Thyroid gland (tissue), 4 donors: Measurements from ENCODE around the gene C9orf72. TPM values are rescaled to one million over a fixed set of nuclear protein-coding genes. Genes with fewer than 3 reads are reported as not detected.

ENCODE experiments used
- DNase-seq, 2 donors: peaks; one replicate each; pipeline ENCODE4 v3.0.0-alpha.2; 2019
- H3K27ac ChIP-seq, 3 donors: fragments of 200-600 bp; sonication (generic); 1 replicate in 2 of 3; 2 replicates in 1 of 3; pipeline ENCODE4 v1.5.1; 2016 to 2019; ENCODE audit warnings: mild to moderate bottlenecking in 1 of 3, moderate library complexity in 1 of 3
- H3K27me3 ChIP-seq: fragments of 200-600 bp; sonication (generic); one replicate; pipeline ENCODE4 v1.5.1; 2019
- H3K36me3 ChIP-seq, 2 donors: fragments of 200-600 bp; sonication (generic); one replicate each; pipeline ENCODE4 v1.5.1; 2016 to 2019
- H3K4me1 ChIP-seq, 2 donors: fragments of 200-600 bp; sonication (generic); one replicate each; pipeline ENCODE4 v1.5.1; 2017 to 2019
- H3K4me3 ChIP-seq, 3 donors: fragments of 200-600 bp; sonication (generic); replicated peaks in 1 of 3; 1 replicate in 2 of 3; 2 replicates in 1 of 3; pipeline ENCODE4 v1.5.1; 2016; ENCODE audit warnings: mild to moderate bottlenecking in 1 of 3
- H3K9me3 ChIP-seq: fragments of 200-600 bp; sonication (generic); one replicate; pipeline ENCODE4 v1.5.1; 2017
- POLR2A ChIP-seq, 2 donors: fragments of 450-650 bp; IDR thresholded peaks; one replicate each; pipeline ENCODE4 v1.6.1; 2017; ENCODE audit warnings: antibody characterized with exemption in 2 of 2, mild to moderate bottlenecking in 2 of 2, moderate library complexity in 1 of 2
- whole genome bisulfite sequencing, 2 donors: methylation state at CpG; one replicate each; pipeline ENCODE4 v1.1.5; 2017; 5-methylcytosine and 5-hydroxymethylcytosine counted together
- intact Hi-C: fragments of 100-400 bp; cut with DNase I; formaldehyde crosslinking; loops from one replicate; pipeline ENCODE4 v1.15.1; 2023
- total RNA-seq, 4 donors: library from RNA; depleted of rRNA; stranded (reverse); fragments of >200 nt; gene quantifications; one replicate each; pipeline ENCODE4 v1.2.3, GENCODE V29; 2016
- TF ChIP-seq, protein P1 (sequence below), 6 experiments: fragments of 200-600 bp in 3 of 6; fragments of 450-650 bp in 3 of 6; sonication (generic) in 3 of 6; IDR thresholded peaks; one replicate each; pipeline ENCODE4 v1.5.1; 2016 to 2019; ENCODE audit warnings: antibody characterized with exemption in 6 of 6, mild to moderate bottlenecking in 2 of 6, inconsistent platforms in 1 of 6, moderate library complexity in 1 of 6

Gene C9orf72
- total RNA-seq, 4 donors from 2014 or later, result 26.1 to 58.0 (median 49.5) TPM

DNA sequence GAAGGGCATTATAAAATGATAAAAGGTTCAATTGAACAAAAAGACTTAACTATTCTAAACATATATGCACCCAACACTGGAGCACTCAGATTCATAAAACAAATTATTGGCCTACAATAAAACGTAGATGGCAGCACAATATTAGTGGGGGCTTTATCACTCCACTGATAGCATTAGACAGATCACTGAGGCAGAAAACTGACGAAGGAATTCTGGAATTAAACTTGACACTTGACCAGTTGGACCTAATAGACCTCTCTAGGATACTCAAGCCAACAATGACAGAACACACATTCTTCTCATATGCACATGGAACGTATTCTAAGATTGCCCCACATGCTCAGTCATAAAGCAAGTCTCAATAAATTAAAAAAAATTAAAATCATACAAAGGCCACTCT is 18.4 kb upstream of the C9orf72 start:
- H3K9me3 ChIP-seq, result no peaks in the 10 kb centered on the region

DNA sequence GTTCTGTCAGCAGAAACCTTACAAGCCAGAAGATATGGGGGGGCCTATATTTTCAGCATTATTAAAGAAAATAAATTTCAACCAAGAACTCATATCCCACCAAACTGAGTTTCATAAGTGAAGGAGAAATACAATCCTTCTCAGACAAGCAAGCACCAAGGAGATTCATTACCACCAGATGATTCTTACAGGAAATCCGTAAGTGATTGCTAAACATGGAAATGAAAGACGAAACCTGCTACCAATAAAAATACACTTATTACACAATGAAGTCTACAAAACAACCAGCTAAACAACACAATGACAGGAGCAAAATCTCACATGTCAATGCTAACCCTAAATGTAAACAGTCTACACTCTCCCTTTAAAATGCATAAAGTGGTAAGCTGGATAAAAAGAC is 17.8 kb upstream of the C9orf72 start:
- H3K36me3 ChIP-seq, result no peaks in the 10 kb centered on the region
- H3K27ac ChIP-seq, result no peak overlapping the region
- intact Hi-C loops, result no loop called here

More for the DNA sequence above, 18.4 kb upstream of the C9orf72 start:
- TF ChIP-seq POLR2A (IDR thresholded peaks at IDR 0.05), result no peak
- Histone ChIP-seq H3K4me1 (no peaks in the 10 kb centered on the region), H3K36me3 (no peaks in the 10 kb centered on the region), H3K27me3 (no peaks in the 10 kb centered on the region), H3K4me3 (no peak overlapping the region), H3K27ac (no peak overlapping the region)
- DNase-seq, result no peak
- intact Hi-C loops, result no loop called here
- WGBS, 2 donors, result 70 to 84% methylated on average over 3 of the region's 3 CpGs

DNA sequence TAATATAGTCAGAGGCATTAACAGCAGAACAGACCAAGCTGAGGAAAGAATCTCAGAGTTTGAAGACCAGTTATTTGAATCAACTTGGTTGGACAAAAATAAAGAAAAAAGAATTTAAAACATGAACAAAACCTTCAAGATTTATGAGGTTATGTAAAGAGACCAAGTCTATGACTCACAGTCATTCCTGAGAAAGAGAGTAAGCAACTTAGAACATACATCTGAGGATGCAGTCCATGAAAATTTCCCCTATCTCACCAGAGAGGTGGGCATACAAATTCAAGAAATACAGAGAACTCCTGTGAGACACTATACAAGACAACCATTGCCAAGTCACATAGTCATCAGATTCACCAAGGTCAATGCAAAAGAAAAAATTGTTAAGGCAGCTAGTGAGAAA is 17.4 kb upstream of the C9orf72 start:
- intact Hi-C loops, result no loop called here
- DNase-seq, result no peak
- H3K27me3 ChIP-seq, result no peaks in the 10 kb centered on the region
- TF ChIP-seq POLR2A (IDR thresholded peaks at IDR 0.05), result no peak
- TF ChIP-seq, protein P1, sequence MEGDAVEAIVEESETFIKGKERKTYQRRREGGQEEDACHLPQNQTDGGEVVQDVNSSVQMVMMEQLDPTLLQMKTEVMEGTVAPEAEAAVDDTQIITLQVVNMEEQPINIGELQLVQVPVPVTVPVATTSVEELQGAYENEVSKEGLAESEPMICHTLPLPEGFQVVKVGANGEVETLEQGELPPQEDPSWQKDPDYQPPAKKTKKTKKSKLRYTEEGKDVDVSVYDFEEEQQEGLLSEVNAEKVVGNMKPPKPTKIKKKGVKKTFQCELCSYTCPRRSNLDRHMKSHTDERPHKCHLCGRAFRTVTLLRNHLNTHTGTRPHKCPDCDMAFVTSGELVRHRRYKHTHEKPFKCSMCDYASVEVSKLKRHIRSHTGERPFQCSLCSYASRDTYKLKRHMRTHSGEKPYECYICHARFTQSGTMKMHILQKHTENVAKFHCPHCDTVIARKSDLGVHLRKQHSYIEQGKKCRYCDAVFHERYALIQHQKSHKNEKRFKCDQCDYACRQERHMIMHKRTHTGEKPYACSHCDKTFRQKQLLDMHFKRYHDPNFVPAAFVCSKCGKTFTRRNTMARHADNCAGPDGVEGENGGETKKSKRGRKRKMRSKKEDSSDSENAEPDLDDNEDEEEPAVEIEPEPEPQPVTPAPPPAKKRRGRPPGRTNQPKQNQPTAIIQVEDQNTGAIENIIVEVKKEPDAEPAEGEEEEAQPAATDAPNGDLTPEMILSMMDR (IDR thresholded peaks at IDR 0.05), result no peak
- H3K4me3 ChIP-seq, result no peak overlapping the region
- no peaks in the 10 kb centered on the region for H3K9me3 ChIP-seq
- H3K27ac ChIP-seq, result no peak overlapping the region
- no peaks in the 10 kb centered on the region for H3K4me1 ChIP-seq
- no peaks in the 10 kb centered on the region for H3K36me3 ChIP-seq

More for the DNA sequence above, 17.8 kb upstream of the C9orf72 start:
- H3K9me3 ChIP-seq, result no peaks in the 10 kb centered on the region
- H3K4me1 ChIP-seq, result no peaks in the 10 kb centered on the region
- DNase-seq, result no peak
- WGBS, 2 donors, result 90 to 95% methylated on average over 2 of the region's 2 CpGs
- no peaks in the 10 kb centered on the region for H3K27me3 ChIP-seq
- TF ChIP-seq, protein P1 (IDR thresholded peaks at IDR 0.05), result no peak
- TF ChIP-seq POLR2A (IDR thresholded peaks at IDR 0.05), result no peak
- H3K4me3 ChIP-seq, result no peak overlapping the region

DNA sequence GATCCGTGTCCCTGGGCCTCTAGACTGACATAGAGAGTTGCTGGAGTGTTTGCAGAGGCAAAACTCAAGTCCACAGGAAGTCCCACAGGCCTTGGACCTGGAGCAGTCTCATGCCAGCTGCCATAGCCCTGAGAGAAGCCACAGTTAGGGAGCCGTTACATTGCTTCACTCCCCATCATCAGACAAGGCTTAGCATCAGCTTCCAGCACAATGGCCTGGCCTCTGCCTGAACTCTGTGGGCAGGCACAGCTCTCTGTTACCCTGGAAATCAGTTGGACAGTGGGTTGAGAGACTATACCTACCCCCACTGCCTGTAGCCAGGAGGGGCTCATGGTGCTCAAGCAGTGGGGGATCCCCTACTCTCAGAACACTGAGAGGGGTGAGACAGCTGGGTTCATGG is 16.2 kb upstream of the C9orf72 start:
- Histone ChIP-seq H3K9me3 (no peaks in the 10 kb centered on the region), H3K27me3 (no peaks in the 10 kb centered on the region), H3K27ac (no peak overlapping the region), H3K4me3 (no peak overlapping the region), H3K4me1 (no peaks in the 10 kb centered on the region), H3K36me3 (no peaks in the 10 kb centered on the region)
- 90 to 100% methylated on average over 1 of the region's 2 CpGs for WGBS, 2 donors
- DNase-seq, result no peak
- TF ChIP-seq, protein P1 (IDR thresholded peaks at IDR 0.05), result no peak
- no peak for TF ChIP-seq POLR2A (IDR thresholded peaks at IDR 0.05)
- intact Hi-C loops, result no loop called here

DNA sequence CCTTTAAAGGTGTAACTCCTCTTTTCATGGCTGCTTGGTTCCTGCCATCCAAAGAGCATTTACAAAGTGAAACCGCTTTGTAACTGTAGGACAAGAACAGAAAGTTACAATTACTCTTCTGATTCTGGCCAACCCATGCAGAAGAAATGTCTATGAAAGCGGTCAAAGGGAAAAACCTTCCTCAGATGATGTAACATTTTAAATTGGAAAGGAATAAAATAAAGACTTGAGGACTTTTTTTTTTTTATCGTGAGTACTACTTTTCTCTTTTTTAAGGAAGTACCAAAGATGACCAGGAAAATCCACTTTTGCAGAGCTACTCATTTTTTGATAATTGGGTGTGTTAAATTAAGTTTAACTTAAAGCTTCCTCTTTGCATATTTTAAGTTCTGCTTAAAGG is 13.0 kb upstream of the C9orf72 start:
- H3K27me3 ChIP-seq, result no peaks in the 10 kb centered on the region
- H3K4me1 ChIP-seq, result no peaks in the 10 kb centered on the region
- no peak overlapping the region for H3K27ac ChIP-seq
- H3K36me3 ChIP-seq, result no peaks in the 10 kb centered on the region
- no peak for DNase-seq
- intact Hi-C loops, result no loop called here
- H3K9me3 ChIP-seq, result no peaks in the 10 kb centered on the region
- H3K4me3 ChIP-seq, result no peak overlapping the region
- 84 to 89% methylated on average over 3 of the region's 3 CpGs for WGBS, 2 donors
- TF ChIP-seq, protein P1 (IDR thresholded peaks at IDR 0.05), result no peak
- no peak for TF ChIP-seq POLR2A (IDR thresholded peaks at IDR 0.05)

DNA sequence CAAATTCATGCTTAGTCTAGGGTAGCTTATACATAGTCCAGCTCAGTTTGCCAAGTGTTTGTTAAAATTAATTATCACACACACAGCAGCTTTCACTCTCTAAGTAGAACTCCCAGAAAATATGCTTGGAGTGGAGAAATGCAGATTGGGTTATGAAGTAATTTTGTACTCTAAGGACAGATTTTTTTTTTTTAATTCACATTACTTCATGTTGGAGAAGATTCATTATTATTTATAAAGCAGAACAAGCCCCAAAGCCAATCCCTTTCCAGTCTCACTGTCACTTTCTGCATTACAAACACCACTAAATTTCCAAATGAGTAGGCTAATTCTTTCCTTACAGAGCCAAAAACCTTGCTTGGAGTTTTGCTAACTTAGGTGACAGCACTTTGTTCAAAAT is 11.7 kb upstream of the C9orf72 start:
- intact Hi-C loops, result no loop called here

More for the DNA sequence above, 11.7 kb upstream of the C9orf72 start:
- Histone ChIP-seq H3K9me3 (no peaks in the 10 kb centered on the region), H3K4me3 (no peak overlapping the region), H3K27ac (no peak overlapping the region), H3K4me1 (no peaks in the 10 kb centered on the region), H3K27me3 (no peaks in the 10 kb centered on the region), H3K36me3 (no peaks in the 10 kb centered on the region)
- DNase-seq, result no peak
- no peak for TF ChIP-seq POLR2A (IDR thresholded peaks at IDR 0.05)
- TF ChIP-seq, protein P1 (IDR thresholded peaks at IDR 0.05), result no peak
